ENCODE data around the gene TMEM95.

TMEM95 gene

DNA sequence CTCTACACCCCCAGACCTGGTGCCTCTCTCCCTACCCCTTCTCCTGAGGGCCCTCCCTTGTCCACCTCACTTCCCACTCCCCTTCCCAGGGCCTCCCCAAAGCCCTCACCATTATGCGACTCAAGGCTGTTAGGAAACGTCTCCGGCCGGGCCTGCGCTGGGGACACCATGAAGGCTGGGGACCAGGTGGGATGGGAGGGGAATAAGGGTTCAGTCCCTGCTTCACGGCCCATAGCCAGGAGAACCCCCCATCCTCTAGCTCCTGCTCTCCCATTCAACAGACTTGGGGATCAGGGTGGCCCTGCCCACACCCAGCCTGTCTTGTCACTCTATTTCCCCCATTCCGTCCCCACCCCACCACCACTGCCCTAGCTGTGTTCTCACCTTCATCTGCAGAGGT lies 27.9 kb upstream of the TMEM95 start:
- Histone ChIP-seq H3K9me3 (no peaks in the 10 kb centered on the region), H3K27me3 (no peaks in the 10 kb centered on the region), H3K4me1 (ENCODE audit: control insufficient read depth in 1 of 2, insufficient read depth in 1 of 2, low read depth in 1 of 2, low read length in 1 of 2) (peaks cover 19 to 20% of the 10 kb centered on the region in 2 experiments), H3K36me3 (peaks cover 28% of the 10 kb centered on the region), H3K27ac (no peak overlapping the region), H3K4me3 (ENCODE audit: low read depth in 1 of 2, low read length in 1 of 2) (no peak overlapping the region)
- TF ChIP-seq, protein P1, sequence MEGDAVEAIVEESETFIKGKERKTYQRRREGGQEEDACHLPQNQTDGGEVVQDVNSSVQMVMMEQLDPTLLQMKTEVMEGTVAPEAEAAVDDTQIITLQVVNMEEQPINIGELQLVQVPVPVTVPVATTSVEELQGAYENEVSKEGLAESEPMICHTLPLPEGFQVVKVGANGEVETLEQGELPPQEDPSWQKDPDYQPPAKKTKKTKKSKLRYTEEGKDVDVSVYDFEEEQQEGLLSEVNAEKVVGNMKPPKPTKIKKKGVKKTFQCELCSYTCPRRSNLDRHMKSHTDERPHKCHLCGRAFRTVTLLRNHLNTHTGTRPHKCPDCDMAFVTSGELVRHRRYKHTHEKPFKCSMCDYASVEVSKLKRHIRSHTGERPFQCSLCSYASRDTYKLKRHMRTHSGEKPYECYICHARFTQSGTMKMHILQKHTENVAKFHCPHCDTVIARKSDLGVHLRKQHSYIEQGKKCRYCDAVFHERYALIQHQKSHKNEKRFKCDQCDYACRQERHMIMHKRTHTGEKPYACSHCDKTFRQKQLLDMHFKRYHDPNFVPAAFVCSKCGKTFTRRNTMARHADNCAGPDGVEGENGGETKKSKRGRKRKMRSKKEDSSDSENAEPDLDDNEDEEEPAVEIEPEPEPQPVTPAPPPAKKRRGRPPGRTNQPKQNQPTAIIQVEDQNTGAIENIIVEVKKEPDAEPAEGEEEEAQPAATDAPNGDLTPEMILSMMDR (IDR thresholded peaks at IDR 0.05) = no peak

- TF ChIP-seq, protein P1 (IDR thresholded peaks at IDR 0.05) = no peak
- Histone ChIP-seq H3K9me3 (no peaks in the 10 kb centered on the region), H3K4me3 (ENCODE audit: low read depth in 1 of 2, low read length in 1 of 2) (no peak overlapping the region), H3K27me3 (no peaks in the 10 kb centered on the region), H3K36me3 (peaks cover 24% of the 10 kb centered on the region), H3K4me1 (ENCODE audit: control insufficient read depth in 1 of 2, insufficient read depth in 1 of 2, low read depth in 1 of 2, low read length in 1 of 2) (peaks cover 20 to 23% of the 10 kb centered on the region in 2 experiments), H3K27ac (no peak overlapping the region)
These were observed 27.5 kb upstream of the TMEM95 start for GRCh38 chr17:7327501-7327900.

DNA sequence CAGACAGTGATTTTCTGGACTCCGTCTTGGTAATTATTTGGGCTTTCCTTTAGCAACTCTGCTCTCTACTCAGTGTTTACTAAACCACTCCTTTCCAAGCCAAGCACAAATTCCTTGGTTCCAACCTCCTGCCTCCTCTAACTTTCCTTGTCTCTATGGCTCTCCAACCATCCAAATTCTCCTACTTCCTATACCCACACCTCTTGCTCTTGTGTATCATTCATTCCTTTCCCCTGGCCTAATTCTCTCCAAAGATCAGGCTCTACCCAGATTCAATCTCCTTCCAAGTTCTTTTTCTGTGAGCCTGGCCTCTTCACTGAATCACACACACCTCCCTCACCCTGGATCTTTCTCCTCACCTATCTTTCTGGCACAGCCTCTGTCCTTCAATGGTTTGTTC lies 26.9 kb upstream of the TMEM95 start:
- H3K9me3 ChIP-seq = no peaks in the 10 kb centered on the region
- H3K36me3 ChIP-seq = peaks cover 19% of the 10 kb centered on the region
- H3K27ac ChIP-seq = no peak overlapping the region
- TF ChIP-seq, protein P1 (IDR thresholded peaks at IDR 0.05) = no peak
- H3K4me3 ChIP-seq (ENCODE audit: low read depth in 1 of 2, low read length in 1 of 2) = peak overlapping the region in 1 of 2 experiments; percentile 78
- peaks cover 20 to 26% of the 10 kb centered on the region in 2 experiments for H3K4me1 ChIP-seq (ENCODE audit: control insufficient read depth in 1 of 2, insufficient read depth in 1 of 2, low read depth in 1 of 2, low read length in 1 of 2)
- no peaks in the 10 kb centered on the region for H3K27me3 ChIP-seq

DNA sequence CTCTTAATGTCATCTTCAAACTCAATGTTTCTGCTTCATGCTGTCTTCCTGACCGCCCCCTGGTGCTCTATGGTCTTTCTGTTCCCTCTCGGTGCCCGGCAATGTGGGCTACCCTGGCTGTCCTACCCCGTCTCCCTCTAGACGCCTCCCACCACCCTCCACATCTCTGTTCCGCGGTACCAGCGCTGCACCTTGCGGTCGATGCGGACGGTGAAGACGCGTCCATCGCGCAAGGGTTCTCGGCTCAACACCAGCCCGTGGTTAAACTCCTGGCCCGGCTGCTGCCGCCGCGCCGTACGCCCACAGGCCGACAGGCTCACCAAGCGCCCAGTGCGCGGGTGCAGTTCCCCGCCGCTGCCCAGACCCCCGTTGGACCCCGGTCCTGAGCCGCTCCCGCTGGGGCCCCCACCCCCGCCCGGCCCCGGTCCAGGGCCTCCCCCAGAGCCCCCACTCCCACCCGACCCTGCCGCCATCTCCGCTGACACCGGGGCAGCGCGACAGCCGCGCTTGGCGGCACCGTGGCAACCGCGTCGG lies 26.0 kb upstream of the TMEM95 start, which contains the start of gene NEURL4:
Gene NEURL4 (minus strand): TSS at position 496 of the 534 bp plus-strand sequence. CDS start 23 bp downstream, at position 473.
- Histone ChIP-seq H3K9me3 (no peaks in the 10 kb centered on the region), H3K27me3 (no peaks in the 10 kb centered on the region), H3K4me1 (ENCODE audit: control insufficient read depth in 1 of 2, insufficient read depth in 1 of 2, low read depth in 1 of 2, low read length in 1 of 2) (peaks cover 20 to 30% of the 10 kb centered on the region in 2 experiments), H3K4me3 (ENCODE audit: low read depth in 1 of 2, low read length in 1 of 2) (peak within 1 kb of the TSS; percentile 78 to 100), H3K36me3 (peaks cover 10% of the 10 kb centered on the region), H3K27ac (peak within 1 kb of the TSS; percentile 96)
- TF ChIP-seq, protein P1 (IDR thresholded peaks at IDR 0.05) = no peak

- Histone ChIP-seq H3K9me3 (no peaks in the 10 kb centered on the region), H3K36me3 (peaks cover 8% of the 10 kb centered on the region), H3K27ac (peak overlapping the region; percentile 96), H3K4me3 (ENCODE audit: low read depth in 1 of 2, low read length in 1 of 2) (peak overlapping the region; percentile 78 to 100), H3K4me1 (ENCODE audit: control insufficient read depth in 1 of 2, insufficient read depth in 1 of 2, low read depth in 1 of 2, low read length in 1 of 2) (peaks cover 16 to 30% of the 10 kb centered on the region in 2 experiments), H3K27me3 (no peaks in the 10 kb centered on the region)
- TF ChIP-seq, protein P1 (IDR thresholded peaks at IDR 0.05) = no peak
These were observed 25.5 kb upstream of the TMEM95 start for GRCh38 chr17:7329374-7329996.

Data from neutrophil (primary cell).